GM12878 (cell line): Measurements from ENCODE around the gene MTR. TPM values are rescaled to one million over a fixed set of nuclear protein-coding genes. Genes with fewer than 3 reads are reported as not detected.

ENCODE experiments used
- ATAC-seq: fragments of 200-7000 bp; cut with Tn5 transposase; 3 replicates; pipeline ENCODE4 v1.9.1; 2020; ENCODE audit warnings: mild to moderate bottlenecking, moderate library complexity
- BruUV-seq: library from RNA; stranded (reverse); fragments of 400-500 nt; replicated peaks from 2 replicates; lab custom pipeline; 2021; lab: Mats Ljungman, UMichigan
- CTCF ChIA-PET: fragments of 300-600 bp; sonication (Branson Sonifier 250); formaldehyde crosslinking; extraction: SDS; loops from one replicate; lab custom pipeline; 2021; ENCODE audit warnings: inconsistent platforms; lab: Yijun Ruan, JAX
- POLR2A ChIA-PET: fragments of 350-600 bp; formaldehyde crosslinking; extraction: SDS; loops from one replicate; lab custom pipeline; 2021; ENCODE audit warnings: inconsistent platforms; lab: Charles Lee
- RAD21 ChIA-PET: fragments of 300-600 bp; sonication (Branson Sonifier 250); formaldehyde crosslinking; loops from one replicate; lab custom pipeline; 2023; ENCODE audit warnings: antibody characterized with exemption; ENCODE audit not compliant: unreplicated experiment; lab: Charles Lee
- SMC1A ChIA-PET: fragments of 300-600 bp; sonication (Branson Sonifier 250); formaldehyde crosslinking; loops from one replicate; lab custom pipeline; 2023; ENCODE audit not compliant: unreplicated experiment, uncharacterized antibody; lab: Charles Lee
- DNase-seq: peaks from one replicate; pipeline ENCODE4 v3.0.0-alpha.2; 2011; ENCODE audit warnings: low read depth, low spot score
- FAIRE-seq: peaks from 3 replicates; lab custom pipeline; 2011; peaks lifted over from hg19 to GRCh38; lab: Jason Lieb, UNC
- H2AFZ ChIP-seq: 2 replicates; pipeline ENCODE4 v1.6.0; 2011; ENCODE audit warnings: low read depth, low read length, control low read depth; ENCODE audit not compliant: control insufficient read depth
- H3K27ac ChIP-seq: 2 replicates; pipeline ENCODE4 v1.5.1; 2011; ENCODE audit warnings: control low read depth; ENCODE audit not compliant: control insufficient read depth, insufficient read depth
- H3K27me3 ChIP-seq, 2 experiments: replicated peaks in 1 of 2; 2 replicates each; pipeline versions ENCODE4 v1.6.0 to v1.6.1; 2011; ENCODE audit warnings: low read length in 1 of 2; ENCODE audit not compliant: control insufficient read depth in 2 of 2, insufficient read depth in 2 of 2
- H3K36me3 ChIP-seq, 2 experiments: 2 replicates each; pipeline ENCODE4 v1.5.1; 2011; ENCODE audit warnings: low read length in 1 of 2; ENCODE audit not compliant: control insufficient read depth in 2 of 2, insufficient read depth in 2 of 2
- H3K4me1 ChIP-seq: 2 replicates; pipeline ENCODE4 v1.6.1; 2011; ENCODE audit warnings: mild to moderate bottlenecking, low read length, moderate library complexity, mixed read lengths; ENCODE audit not compliant: control insufficient read depth, insufficient read depth
- H3K4me2 ChIP-seq: 2 replicates; pipeline ENCODE4 v1.6.0; 2011; ENCODE audit warnings: control low read depth; ENCODE audit not compliant: control insufficient read depth, insufficient read depth
- H3K4me3 ChIP-seq: fragments of 200-600 bp; sonication (generic); 2 replicates; pipeline ENCODE4 v1.5.1; 2016
- H3K79me2 ChIP-seq: 2 replicates; pipeline ENCODE4 v1.6.0; 2011; ENCODE audit warnings: low read length; ENCODE audit not compliant: control insufficient read depth, insufficient read depth
- H3K9ac ChIP-seq: 2 replicates; pipeline ENCODE4 v1.8.0; 2011; ENCODE audit warnings: low read length, control low read depth, mixed read lengths; ENCODE audit not compliant: control insufficient read depth, insufficient read depth
- H3K9me3 ChIP-seq: replicated peaks from 3 replicates; pipeline ENCODE4 v1.5.1; 2011; ENCODE audit warnings: mild to moderate bottlenecking, low read length; ENCODE audit not compliant: control insufficient read depth, insufficient read depth
- H4K20me1 ChIP-seq: 2 replicates; pipeline ENCODE4 v1.6.0; 2011; ENCODE audit not compliant: control insufficient read depth, insufficient read depth
- BHLHE40 ChIP-seq, 2 experiments: fragments of 450-650 bp in 1 of 2; IDR thresholded peaks; 2 replicates each; pipeline ENCODE4 v1.6.1; 2011 to 2017; ENCODE audit warnings: low read depth in 2 of 2, borderline replicate concordance in 1 of 2, improper control_type of control experiment in 1 of 2, low read length in 1 of 2, mild to moderate bottlenecking in 1 of 2
- JUND ChIP-seq: IDR thresholded peaks from 2 replicates; pipeline ENCODE4 v1.6.1; 2012; ENCODE audit warnings: low read depth, mild to moderate bottlenecking, low read length, improper control_type of control experiment, moderate library complexity
- MXI1 ChIP-seq: fragments of 150-350 bp; IDR thresholded peaks from 2 replicates; pipeline ENCODE4 v1.6.1; 2011; ENCODE audit warnings: low read depth, mild to moderate bottlenecking, inconsistent platforms, low read length, improper control_type of control experiment
- NR2C2 ChIP-seq: IDR thresholded peaks from 2 replicates; pipeline ENCODE4 v1.6.1; 2011; ENCODE audit warnings: borderline replicate concordance, low read depth; ENCODE audit not compliant: control insufficient read depth, insufficient read length
- REST ChIP-seq: IDR thresholded peaks from 2 replicates; pipeline ENCODE4 v1.6.1; 2012; ENCODE audit warnings: mild to moderate bottlenecking, low read depth, low read length
- SIX5 ChIP-seq: IDR thresholded peaks from 2 replicates; pipeline ENCODE4 v1.6.1; 2011; ENCODE audit warnings: mild to moderate bottlenecking, low read depth, low read length, moderate library complexity; ENCODE audit not compliant: severe bottlenecking
- WGBS: methylation state at CpG from one replicate; pipeline ENCODE4 v1.1.6; 2016; ENCODE audit warnings: low lambda C conversion rate; ENCODE audit not compliant: insufficient replicate concordance, insufficient coverage; ENCODE audit errors: missing lambda C conversion rate; 5-methylcytosine and 5-hydroxymethylcytosine counted together
- in situ Hi-C: fragments of 300-500 bp; cut with MboI; formaldehyde crosslinking; loops from 9 replicates; pipeline ENCODE4 v1.14.3; 2018; ENCODE audit warnings: mixed read lengths
- intact Hi-C: fragments of 100-400 bp; cut with micrococcal nuclease; formaldehyde crosslinking; loops from one replicate; pipeline ENCODE4 v1.14.2; 2022; ENCODE audit not compliant: unreplicated experiment
- polyA plus RNA-seq, 11 experiments: library from polyadenylated mRNA; depleted of rRNA in 4 of 11; unstranded in 6 of 11; stranded (reverse) in 5 of 11; fragments of >200 nt; fragmentation: Nextera tagmentation in 4 of 11; fragmentation: Illumina TruSeq in 1 of 11; extraction: Ambion mirVana in 4 of 11; extraction: Trizol in 1 of 11; gene quantifications; 1 replicate in 1 of 11; 2 replicates in 10 of 11; pipeline versions ENCODE4 v1.2.1 to v1.2.3, GENCODE V29; 2011 to 2016; ENCODE audit warnings: inconsistent platforms in 2 of 11, missing spikeins in 2 of 11, low read depth in 1 of 11
- total RNA-seq, 4 experiments: library from RNA; depleted of rRNA in 3 of 4; stranded (reverse); fragments of >200 nt in 3 of 4; fragmentation: Illumina TruSeq in 1 of 4; extraction: Trizol in 1 of 4; gene quantifications; 2 replicates each; pipeline versions ENCODE4 v1.2.1 to v1.2.3, GENCODE V29; 2013 to 2021
- TF ChIP-seq, protein P1 (sequence below): fragments of 450-650 bp; IDR thresholded peaks from 2 replicates; pipeline ENCODE4 v1.6.1; 2018; ENCODE audit warnings: borderline replicate concordance, mild to moderate bottlenecking; ENCODE audit not compliant: partially characterized antibody
- TF ChIP-seq, protein P2 (sequence below): fragments of 450-650 bp; formaldehyde crosslinking; IDR thresholded peaks from 2 replicates; pipeline ENCODE4 v1.4.0; 2022; ENCODE audit warnings: mild to moderate bottlenecking, moderate library complexity

Gene MTR
- total and polyA plus RNA-seq, 10 of the 15 experiments (the other 5 are each of a cell fraction or from before 2014, with no cell fraction given), result 2.4 to 38.7 (median 16.5) TPM

GRCh38 chr1:236809148-236809547 is 14.1 kb downstream of the MTR start:
- 100% methylated on average over 1 of the region's 1 CpG for WGBS
- SMC1A ChIA-PET, result interaction anchor here (1.0 to 1.2 kb wide), 2 partner anchors 18 to 27 kb away, joined by 3 read pairs; no protein-coding TSS in a partner anchor
- POLR2A ChIA-PET, result no interaction called here
- CTCF ChIA-PET, result interaction anchor here (0.7 kb wide), 1 partner anchor 19 kb away, joined by 3 read pairs; no protein-coding TSS in a partner anchor
- H3K4me3 ChIP-seq, result no peak overlapping the region
- DNase-seq (no peak), ATAC-seq (no peak), FAIRE-seq (no peak)
- no TSS peak for BruUV-seq
- TF ChIP-seq REST, result no peak
- TF ChIP-seq, protein P1, sequence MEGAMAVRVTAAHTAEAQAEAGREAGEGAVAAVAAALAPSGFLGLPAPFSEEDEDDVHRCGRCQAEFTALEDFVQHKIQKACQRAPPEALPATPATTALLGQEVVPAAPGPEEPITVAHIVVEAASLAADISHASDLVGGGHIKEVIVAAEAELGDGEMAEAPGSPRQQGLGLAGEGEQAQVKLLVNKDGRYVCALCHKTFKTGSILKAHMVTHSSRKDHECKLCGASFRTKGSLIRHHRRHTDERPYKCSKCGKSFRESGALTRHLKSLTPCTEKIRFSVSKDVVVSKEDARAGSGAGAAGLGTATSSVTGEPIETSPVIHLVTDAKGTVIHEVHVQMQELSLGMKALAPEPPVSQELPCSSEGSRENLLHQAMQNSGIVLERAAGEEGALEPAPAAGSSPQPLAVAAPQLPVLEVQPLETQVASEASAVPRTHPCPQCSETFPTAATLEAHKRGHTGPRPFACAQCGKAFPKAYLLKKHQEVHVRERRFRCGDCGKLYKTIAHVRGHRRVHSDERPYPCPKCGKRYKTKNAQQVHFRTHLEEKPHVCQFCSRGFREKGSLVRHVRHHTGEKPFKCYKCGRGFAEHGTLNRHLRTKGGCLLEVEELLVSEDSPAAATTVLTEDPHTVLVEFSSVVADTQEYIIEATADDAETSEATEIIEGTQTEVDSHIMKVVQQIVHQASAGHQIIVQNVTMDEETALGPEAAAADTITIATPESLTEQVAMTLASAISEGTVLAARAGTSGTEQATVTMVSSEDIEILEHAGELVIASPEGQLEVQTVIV, result no peak
- TF ChIP-seq MXI1, result no peak
- TF ChIP-seq SIX5, result no peak
- TF ChIP-seq NR2C2, result no peak
- TF ChIP-seq, protein P2, sequence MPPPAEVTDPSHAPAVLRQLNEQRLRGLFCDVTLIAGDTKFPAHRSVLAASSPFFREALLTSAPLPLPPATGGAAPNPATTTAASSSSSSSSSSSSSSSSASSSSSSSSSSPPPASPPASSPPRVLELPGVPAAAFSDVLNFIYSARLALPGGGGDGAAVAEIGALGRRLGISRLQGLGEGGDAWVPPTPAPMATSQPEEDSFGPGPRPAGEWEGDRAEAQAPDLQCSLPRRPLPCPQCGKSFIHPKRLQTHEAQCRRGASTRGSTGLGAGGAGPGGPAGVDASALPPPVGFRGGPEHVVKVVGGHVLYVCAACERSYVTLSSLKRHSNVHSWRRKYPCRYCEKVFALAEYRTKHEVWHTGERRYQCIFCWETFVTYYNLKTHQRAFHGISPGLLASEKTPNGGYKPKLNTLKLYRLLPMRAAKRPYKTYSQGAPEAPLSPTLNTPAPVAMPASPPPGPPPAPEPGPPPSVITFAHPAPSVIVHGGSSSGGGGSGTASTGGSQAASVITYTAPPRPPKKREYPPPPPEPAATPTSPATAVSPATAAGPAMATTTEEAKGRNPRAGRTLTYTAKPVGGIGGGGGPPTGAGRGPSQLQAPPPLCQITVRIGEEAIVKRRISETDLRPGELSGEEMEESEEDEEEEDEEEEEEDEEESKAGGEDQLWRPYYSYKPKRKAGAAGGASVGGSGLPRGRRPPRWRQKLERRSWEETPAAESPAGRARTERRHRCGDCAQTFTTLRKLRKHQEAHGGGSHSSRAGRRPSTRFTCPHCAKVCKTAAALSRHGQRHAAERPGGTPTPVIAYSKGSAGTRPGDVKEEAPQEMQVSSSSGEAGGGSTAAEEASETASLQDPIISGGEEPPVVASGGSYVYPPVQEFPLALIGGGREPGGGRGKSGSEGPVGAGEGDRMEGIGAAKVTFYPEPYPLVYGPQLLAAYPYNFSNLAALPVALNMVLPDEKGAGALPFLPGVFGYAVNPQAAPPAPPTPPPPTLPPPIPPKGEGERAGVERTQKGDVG (CRISPR knock-in tag), result no peak
- no peak for TF ChIP-seq BHLHE40 (IDR thresholded peaks at IDR 0.05; ENCODE audit: borderline replicate concordance in 1 of 2, low read depth in 2 of 2, low read length in 1 of 2)
- no peak for TF ChIP-seq JUND
- intact Hi-C loops (no loop called here), in situ Hi-C loops (no loop called here)
- no peak overlapping the region for H3K4me2 ChIP-seq
- peaks cover 6 to 37% of the 10 kb centered on the region in 2 experiments for H3K36me3 ChIP-seq
- no peaks in the 10 kb centered on the region for H3K4me1 ChIP-seq
- no peak overlapping the region for H2AFZ ChIP-seq
- H3K27ac ChIP-seq, result no peak overlapping the region
- RAD21 ChIA-PET, result no interaction called here
- peaks cover 3% of the 10 kb centered on the region for H3K79me2 ChIP-seq
- H3K9ac ChIP-seq, result no peak overlapping the region
- H4K20me1 ChIP-seq, result no peaks in the 10 kb centered on the region
- no peaks in the 10 kb centered on the region for H3K27me3 ChIP-seq
- H3K9me3 ChIP-seq, result no peaks in the 10 kb centered on the region
